HG03025 (cell line): Measurements from ENCODE around the gene TGFBR1.

Source experiments
- ATAC-seq: cut with Tn5 transposase; IDR thresholded peaks from one replicate; pipeline ENCODE4 v1.9.1; 2021; ENCODE audit warnings: mild to moderate bottlenecking, moderate library complexity; ENCODE audit not compliant: unreplicated experiment, low FRiP score

TGFBR1 gene

DNA sequence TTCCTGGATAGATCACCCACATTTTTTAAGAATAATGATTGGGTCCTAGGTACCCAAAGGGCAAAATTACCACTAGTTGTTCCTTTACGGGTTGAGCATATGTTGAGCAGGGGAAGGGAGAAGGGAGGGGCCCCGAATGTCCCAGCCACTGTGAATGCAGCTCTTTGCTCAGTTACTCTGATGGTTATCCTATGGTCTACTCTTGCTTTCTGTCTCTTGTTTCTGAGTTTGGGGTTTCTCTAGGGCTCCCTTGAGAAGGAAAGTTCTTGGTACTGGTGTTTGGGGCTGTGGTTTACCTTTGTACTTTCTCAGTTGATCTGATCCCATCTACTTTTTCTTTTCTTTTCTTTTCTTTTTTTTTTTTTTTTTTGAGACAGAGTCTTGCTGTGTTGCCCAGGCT is 61.2 kb downstream of the TGFBR1 start:
- no peak for ATAC-seq

DNA sequence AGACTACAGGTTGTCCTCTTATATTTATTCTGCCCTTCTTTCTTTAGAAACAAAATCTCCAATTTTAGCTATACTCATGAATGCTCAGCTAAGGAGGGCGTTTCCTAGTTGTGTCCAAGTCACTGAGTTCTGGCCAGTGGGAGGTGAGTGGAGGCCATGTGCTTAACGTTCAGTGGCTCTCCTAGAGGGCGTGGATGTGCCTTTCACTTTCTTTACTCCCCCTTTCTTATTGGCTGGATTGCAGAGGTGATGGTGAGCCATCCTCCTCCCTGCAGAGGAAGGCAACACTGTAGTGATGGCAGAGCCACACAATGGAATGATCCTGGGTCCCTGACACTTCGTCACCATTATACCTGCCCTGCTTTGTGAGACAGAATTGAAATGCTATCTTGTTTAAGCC is 62.2 kb downstream of the TGFBR1 start:
- no peak for ATAC-seq

DNA sequence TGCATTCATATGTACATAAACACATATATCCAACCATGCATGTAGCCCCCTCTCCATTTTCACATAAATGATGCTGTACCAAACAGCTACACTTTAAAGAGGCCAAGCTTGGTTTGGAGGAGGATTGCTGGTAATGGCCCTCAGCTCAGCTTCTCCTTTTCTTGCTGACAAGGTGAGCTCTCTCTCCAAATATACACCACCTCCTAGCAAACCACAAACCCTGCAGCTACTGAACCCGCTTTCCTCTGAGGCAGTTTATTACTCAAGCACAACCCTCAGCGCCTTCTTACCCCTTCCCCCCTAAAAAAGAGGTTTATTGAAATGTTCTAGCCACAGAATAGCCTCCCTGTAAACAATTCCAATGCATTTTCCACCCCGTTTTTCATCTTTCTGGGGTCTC is 62.8 kb downstream of the TGFBR1 start:
- ATAC-seq = no peak

DNA sequence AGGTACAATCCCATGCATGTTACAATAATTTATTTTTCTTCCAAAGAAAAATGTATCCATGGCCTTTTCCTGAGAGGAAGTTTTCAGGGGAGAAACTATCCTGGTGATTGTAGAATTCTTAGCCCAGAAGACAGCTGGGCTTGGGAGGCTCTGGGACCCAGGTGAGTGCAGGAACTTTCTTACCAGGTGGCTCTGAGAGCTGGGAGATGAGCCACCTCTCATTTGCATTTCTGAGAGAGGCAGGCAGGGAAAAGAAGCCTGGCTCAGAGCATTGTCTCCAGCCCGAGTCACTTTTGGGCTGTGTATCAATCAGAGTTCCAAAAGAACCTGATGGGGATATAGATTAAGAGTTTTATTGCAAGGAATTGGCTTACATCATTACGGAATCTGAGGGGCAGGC is 64.2 kb downstream of the TGFBR1 start:
- ATAC-seq = no peak

DNA sequence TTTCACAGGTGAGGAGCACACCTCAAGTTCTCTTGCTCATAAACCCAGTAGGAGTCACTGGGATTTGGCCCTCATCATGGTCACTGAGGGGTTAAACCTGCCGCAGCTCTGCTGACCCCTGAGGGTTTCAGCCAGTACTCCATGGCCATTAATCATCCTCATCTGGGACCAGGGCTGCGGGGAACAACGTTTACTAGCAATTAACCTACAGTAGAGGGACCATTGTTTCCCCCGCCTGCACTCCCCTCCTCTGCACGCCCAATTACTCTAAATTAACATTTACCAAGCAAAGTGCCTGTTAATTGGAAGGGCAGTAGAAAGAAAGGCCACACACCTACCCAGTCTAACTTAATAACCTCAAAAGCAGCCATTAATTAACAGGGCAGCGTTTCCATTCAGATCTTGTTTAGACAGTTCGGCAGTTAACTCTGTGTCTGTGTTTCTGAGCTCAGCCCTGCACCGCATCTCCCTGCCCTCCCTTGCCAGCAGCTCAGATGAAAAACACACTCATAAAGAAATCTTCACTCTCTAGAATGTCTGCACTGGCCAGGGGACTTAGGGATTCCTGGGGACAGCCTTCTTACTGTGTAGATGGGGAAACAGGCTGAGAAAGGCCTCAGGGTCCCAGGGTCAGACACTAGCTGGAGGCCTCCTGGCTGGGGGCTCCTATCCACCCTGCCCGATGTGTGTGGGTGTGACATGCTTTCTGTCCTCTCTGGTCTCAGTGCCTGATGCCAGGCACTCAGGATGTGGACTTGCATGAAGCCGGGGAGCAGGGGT is 65.3 kb downstream of the TGFBR1 start:
- no peak for ATAC-seq

DNA sequence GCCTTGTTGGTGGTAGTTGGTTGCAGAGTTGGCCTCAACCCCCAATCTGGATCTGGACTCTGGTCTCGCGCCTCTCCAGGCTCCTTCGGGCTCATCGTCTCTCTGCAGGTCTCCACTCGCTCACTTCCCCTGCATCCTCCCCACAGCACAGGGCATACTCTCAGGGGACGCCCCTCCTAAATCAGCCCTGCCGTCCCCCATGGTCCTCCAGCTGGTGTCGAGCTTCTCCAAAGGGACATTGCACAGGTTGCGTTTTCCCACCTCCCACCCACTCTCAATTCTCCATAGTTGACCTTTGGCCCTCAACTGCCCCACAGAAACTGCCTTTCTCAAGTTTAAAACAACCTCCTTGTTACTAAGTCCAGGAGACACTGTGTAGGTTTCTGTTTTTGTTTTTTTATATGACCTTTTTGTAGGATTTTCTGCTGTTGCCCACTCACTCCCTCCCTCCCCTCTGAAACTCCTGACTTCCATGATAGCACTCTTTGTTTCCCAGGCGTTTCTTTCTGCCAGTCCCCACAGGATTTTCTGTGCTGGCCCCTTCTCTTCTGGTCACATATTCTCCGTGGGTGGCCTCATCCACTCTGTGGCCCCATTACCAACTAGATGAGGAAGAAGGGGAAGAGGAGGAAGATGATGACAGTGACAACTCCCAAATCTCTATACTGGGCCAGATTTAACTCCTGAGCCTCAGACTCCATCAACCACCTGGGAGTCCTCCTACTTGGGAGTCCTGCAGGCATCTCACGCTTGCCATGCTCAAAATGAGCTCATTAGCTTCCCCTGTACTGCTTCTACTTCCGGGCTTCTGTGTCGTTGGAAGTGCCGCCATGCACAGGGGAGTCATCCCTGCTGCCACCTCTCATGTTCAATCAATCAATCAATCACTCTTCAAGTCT is 66.6 kb downstream of the TGFBR1 start:
- ATAC-seq = no peak

DNA sequence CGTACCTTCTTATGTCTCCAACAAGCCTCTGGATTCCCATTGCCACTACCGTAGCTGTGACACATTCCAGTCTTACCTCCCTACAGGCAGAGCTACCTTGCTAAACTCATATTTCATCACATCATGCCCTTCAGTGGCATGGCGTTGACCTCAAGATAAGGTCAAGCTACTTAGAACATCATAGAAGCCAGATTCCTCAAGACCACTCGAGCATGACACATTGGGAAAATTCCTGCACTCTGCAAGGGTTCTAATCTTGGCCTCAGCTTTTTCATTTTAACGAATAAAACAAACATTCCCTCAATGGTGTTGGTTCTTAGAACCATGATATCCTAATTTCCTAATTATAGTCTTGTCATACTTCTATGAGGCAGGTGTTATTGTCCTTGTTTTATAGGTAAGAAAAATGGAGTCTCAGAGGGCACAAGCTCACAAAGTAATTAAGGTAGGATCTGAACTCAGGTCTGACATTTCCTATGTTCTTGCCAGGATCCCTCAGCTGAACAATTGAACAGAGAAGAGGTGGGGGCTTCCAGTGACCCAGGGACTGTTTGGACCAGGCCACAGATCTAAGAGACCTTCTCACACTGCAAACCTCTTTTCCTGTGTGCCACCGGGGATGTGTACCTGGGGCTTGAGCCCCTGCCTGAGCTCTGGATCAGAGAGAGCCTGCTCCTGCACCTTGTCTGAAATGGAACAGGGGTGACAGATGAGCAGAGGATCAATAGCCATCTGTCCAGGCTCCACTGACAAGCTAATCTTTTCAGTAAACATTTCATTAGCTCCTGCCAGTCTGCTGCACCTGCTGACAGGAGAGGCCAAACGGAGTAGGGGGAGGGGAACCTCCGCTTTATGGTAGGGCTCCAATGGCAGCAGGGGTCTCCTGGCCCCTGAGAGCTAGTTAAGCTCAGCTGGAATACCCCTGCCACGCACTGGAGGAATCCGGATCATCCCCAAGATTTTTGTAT is 67.5 kb downstream of the TGFBR1 start:
- ATAC-seq = no peak

DNA sequence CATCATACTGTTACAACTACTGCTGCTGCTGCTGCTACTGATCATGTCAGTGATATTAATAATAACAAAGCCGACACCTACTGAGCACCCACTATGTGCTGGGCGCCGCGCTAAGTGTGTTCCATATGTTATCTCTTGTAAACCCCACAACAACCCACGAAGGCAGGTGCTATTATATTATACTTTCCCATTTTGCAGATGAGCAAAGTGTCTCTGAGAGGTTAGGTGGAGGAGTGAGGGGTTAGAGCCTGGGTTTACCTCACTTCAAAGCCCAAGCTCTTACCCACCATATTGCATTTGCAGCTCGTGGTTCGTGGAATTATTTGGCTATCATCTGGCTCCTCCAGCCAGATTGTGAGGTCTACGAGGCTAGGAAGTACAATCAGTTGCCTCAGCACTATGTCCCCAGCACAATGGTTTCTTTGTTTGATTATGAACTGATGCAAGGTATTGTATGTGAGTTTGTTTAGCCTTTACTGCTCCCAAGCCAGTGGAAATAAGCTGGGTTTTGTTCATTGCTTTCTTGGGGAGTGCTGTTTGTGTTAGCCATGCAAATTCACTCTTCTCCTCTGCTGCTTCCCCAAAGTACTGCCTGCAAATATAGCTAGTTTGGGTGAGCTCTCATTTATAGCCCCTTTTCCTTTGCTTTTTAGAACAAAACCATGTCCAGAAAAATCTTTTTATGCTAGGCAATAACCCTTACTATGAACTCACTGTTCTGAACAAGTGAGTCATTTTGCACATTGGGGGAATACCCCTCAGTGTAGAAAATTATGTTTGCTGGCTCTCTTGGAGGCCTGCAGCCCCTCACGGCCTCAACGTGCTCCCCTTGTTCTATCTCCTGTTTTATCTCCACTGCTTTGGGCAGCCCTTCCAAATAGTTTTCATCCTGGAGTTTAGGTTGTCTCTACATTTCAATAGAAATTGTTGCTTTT is 68.9 kb downstream of the TGFBR1 start:
- ATAC-seq = no peak

DNA sequence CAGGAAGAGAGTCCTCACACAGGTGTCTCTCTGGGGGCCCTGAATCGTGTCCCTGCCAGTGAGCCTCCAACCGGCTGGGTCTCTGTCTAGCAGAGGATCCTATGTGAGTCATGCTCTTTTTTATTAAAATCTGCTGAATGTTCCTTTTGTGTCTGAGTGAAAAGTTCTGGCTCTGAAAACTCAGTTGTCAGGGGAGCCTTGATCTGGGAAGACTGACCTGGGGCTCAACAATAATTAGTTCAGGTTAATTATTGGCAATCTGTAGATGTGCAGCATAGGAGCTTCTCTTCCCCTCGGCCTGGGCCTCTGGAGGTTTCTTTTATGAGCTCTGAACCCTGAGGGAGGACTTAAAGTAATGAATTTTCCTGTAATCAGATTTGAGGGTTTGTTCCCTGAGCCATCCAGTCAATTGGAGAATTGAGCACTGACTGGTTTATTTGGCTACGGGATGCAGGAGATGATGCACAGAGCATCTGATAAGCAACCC is 71.7 kb downstream of the TGFBR1 start:
- ATAC-seq = no peak

DNA sequence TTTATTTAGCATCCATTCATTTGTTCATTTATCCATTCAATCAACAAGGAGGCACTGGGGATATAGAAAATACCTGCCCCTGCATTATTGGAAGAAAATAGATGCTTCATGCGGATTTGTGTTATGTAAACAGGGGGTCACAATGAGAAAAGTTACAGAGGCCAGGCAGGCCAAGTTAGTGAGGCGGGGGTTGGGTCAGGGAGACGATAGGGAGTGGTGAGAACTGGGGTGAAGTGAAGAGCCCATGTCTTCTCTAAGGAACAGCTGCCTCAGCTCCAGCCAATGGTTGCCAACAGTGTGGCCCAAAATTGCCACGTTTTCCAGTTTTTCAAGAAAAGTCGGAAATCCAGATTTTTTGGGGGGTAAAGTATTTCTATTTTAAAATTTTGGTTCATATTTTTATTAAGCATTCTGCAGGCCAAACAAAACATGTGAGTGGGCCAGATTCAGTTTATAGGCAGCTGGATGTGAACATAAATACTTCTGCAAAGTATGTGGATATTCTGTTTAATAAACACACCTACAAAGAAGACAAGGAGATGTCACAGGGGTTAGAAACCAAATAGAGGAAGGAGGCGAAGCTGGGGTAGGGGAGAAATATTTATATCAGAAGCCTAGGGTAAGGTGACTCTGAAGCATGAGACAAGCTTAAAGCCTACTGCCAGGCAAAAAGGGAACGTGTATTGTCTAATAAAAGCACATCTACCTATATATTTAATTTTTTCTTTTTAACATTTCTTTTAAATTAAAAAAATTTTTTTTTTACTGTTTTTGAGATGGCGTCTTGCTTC is 72.9 kb downstream of the TGFBR1 start:
- no peak for ATAC-seq

DNA sequence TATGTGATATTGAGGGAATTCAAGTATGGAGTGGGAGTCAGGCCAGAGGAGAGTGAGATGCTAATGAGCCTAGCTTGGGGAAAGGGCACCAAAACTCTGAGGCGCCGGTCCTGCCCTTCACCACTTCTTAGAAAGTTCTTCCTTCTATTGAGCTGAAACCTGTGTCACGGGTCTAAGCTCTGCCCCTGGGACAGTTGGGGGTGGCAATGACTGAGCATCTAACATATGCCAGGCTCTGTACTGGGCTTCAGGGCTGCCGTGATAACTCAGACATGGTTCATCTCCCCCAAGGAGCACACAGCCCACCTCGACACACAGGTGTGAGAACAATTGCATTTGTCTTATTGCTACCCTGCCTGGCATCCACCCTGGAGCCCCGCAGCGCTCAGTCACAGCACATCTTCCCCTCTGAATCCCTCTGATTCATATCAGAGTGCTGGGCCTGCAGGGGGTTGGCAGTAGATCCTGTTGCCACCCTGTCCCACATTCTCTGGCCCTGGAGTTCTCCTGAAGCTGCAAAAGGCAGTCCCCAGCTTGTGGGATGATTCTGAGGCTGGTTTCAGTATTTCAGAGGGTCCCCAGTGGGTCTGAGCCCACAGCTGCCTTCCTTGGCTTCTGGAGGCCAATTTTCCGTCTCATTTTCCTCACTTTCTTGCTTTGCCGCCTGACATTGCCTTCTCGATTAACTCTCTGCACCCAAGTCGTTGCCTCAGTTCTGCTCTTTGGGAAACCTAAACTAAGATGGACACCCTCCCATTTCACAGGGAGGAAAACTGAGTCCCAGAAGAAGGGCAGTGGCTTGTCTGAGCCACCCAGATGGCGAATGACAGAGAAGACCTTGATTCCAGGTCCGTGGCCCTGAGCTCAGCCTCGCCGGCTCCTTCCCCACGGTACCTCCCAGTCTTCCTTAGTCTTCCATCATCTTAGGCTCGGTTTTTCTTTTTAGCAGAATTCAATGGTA is 74.3 kb downstream of the TGFBR1 start:
- no peak for ATAC-seq

DNA sequence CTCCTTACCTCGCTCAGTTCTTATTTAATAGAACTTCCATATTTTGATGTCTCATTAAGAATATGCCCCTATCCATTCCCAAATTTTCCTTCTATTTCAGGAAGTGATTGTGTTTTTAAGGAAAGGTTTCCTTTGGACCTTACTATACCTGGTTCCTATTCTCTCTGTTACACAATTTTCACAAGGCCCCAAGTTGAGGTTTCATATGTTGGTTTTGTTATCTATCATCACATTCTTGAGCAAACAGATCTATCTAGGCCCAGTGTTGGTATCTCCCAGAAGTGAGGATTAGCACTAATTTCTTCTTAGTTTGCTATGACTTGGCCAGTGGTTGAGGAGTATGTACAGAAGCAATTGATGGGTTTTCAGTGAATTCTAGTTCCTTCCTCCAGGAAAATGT is 75.3 kb downstream of the TGFBR1 start:
- no peak for ATAC-seq

DNA sequence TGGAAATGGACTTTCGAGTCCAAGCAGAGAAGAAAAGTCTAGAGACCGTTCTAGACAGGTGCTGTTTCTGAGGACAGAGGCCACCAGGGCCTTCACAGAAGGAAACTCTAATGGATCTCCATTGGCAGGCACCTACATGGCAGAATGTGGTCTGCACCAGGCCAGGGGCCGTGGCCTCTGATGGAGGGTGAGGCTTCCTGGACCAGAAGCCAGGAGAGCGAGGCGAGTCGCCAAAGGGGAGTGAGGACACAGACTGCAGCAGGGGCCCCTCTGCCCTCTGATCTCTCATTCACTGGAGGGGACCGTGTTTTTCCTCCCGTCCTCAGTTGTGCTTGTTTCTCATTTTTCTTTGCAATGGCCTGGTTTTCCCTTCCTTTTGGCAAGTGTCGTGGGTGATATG is 75.7 kb downstream of the TGFBR1 start:
- ATAC-seq = no peak

DNA sequence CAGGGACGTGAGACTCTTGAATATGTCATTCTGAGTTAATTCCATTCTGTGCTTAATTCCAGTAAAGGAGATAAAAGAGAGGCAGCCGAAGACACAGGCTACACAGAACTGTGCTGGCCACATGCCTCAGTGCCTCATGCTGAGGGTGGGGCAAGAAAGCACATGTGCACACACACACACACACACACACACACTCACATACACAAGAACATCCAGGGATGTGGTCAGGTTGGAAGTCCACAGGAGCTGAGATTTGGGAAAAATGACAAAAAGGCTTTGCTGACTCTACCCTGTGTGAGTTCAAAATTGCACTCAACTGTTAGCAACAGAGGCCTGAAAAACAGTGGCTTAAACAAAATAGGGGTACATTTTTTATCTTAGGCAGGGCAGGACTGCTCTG is 76.3 kb downstream of the TGFBR1 start:
- ATAC-seq = no peak

DNA sequence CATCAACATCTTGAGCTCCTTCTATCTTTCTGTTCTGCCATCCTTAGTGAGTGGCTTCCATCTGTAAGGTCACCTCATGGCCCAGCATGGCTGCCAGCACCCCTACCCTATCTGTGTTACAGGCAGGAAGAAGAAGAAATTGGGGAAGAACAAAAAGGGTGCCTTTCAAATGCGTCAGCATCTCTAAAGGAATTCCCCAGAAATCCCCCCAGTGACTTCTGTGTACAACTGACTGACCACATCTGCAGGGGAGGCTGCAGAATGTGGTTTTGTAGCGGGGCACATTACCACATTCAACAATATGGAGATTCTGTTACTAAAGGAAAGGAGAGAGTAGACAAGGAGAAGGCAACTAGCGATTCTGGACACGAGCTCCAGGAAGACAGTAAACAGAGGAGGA is 76.7 kb downstream of the TGFBR1 start:
- no peak for ATAC-seq

DNA sequence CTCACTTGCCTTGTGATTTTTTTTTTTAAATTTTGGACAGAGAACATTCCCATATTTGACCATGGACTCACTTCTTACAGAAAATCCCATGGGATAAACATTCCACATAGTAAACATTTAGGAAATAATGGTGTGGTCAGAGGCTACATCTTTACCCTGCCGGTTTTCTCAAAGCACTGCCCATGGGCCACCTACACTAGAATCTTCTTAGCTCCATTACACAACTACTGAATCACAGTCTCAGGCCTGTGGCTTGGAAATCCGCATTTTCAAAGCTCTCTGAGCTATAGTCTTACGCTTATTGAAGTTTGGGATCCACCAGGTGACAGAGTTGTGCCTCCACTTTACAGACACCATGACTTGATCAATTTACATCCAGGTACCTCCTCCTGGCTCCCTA is 77.4 kb downstream of the TGFBR1 start:
- no peak for ATAC-seq

DNA sequence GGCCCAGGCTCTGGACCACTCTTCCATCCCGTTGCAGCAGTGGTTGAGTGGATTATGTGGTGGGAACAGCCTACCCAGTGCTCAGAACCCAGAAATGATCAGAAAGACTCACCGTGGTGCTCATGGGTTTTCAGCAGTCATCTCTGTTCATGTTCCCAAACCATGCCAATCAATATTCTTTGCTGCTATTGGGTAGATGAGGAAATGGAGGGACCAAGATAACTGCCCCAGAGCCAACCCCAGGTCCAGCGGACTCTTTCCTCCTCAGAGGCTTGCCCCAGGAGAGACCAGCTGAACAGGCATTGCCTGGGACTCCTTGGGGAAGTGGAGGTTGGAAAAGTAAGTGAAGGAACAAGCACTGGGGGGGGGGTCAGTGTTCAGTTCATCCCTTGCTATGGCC is 78.7 kb downstream of the TGFBR1 start:
- no peak for ATAC-seq

DNA sequence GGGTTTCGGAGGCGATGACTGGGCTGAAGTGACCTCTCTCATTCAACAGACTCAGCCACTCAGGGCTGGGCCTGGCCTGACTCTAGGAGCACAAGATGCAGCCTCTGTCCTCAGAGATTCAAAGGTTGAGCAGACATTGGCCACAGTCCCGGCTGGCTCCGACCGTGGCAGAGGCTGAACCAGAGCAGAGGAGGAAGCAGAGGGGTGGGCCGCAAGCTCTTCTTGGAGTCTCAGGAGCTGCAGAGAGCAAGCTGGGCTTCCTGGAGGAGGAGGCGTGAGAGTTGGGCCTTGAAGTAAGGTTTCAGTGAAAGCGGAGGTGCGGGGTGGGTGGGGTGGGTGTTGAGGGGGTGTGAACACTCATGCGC is 79.2 kb downstream of the TGFBR1 start:
- ATAC-seq = no peak
